ENCODE data around the gene CTAGE8.
"Not testable (repeated sequence)": the region's sequence is repeated elsewhere in the genome, so short reads cannot be mapped to it uniquely, and the experiment has no call there.

CTAGE8 gene, protein sequence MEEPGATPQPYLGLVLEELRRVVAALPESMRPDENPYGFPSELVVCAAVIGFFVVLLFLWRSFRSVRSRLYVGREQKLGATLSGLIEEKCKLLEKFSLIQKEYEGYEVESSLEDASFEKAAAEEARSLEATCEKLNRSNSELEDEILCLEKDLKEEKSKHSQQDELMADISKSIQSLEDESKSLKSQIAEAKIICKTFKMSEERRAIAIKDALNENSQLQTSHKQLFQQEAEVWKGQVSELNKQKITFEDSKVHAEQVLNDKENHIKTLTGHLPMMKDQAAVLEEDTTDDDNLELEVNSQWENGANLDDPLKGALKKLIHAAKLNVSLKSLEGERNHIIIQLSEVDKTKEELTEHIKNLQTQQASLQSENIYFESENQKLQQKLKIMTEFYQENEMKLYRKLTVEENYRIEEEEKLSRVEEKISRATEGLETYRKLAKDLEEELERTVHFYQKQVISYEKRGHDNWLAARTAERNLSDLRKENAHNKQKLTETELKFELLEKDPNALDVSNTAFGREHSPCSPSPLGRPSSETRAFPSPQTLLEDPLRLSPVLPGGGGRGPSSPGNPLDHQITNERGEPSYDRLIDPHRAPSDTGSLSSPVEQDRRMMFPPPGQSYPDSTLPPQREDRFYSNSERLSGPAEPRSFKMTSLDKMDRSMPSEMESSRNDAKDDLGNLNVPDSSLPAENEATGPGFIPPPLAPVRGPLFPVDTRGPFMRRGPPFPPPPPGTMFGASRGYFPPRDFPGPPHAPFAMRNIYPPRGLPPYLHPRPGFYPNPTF

DNA sequence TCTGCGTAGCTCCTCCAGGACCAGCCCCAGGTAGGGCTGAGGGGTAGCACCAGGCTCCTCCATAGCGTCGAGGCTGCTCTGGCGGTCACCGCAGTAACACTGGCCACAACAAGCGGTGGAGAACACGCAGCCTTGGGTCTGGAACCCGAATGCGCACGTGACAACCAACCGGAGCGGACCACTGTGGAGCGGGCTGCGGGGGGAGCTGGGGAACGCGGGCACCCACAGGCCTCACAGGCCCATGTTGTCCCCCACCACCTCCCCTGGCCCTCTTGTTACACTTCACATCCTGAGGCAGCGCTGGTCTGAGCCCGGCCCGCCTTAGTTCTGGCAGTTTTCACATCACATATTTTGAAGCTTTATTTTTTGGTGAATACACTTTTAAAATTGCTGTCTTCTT lies at the start of gene CTAGE8:
Gene CTAGE8 (minus strand): TSS at position 101 of the 400 bp plus-strand sequence. CDS start 38 bp downstream, at position 63.
- not testable (repeated sequence) for H3K27me3 Mint-ChIP-seq, H3K36me3 Mint-ChIP-seq, H3K4me1 Mint-ChIP-seq, H3K4me3 Mint-ChIP-seq, H3K27ac Mint-ChIP-seq, H3K9me3 Mint-ChIP-seq

DNA sequence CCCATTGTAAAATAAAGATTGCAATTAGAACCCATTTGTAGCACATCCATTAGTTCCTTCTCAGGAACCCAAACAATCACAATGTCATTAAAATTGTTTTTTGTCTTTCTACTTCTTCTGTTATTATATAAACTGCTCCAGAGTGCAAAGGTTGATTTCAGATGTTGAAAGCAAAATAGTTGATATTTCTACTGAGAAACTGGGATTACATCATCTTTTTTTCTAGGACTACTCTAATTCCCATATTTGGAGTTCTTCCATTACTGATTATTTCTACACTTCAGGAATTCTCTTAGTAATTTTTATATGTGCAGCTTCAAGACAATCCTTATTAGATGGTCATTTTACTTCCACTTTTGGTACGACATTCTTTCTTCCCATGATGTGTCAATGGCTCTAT lies 48.4 kb upstream of the CTAGE8 start:
- not testable (repeated sequence) for H3K9me3 Mint-ChIP-seq, H3K27me3 Mint-ChIP-seq, H3K4me1 Mint-ChIP-seq, H3K36me3 Mint-ChIP-seq, H3K4me3 Mint-ChIP-seq, H3K27ac Mint-ChIP-seq

DNA sequence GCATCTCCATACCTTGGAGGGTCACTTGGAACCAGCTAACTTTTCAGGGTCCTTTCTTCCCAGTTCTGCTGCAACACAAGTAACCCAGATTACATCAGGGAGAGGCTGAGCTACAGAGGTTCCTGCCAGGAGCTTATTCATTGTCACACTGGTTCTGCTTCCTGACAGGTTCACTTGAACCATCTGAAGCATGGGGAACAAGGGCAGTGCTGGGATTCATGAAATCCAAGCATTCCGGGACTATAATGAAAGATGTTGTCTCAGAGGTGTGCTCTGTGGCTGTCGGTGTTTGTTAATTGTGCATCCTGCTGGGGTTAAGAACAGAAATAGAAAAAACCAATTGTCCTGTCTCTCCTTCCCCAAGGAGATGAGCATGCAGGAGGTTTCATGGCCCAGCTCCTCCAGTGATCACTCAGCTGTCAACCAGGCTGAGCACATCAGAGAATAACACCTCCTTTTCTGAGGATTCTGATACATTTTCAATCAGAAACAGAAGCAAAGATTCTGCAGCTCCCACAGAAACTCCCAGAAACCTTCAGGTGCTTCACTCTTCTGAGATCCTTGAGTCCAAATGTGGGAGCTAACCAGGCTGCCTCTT lies 42.9 kb upstream of the CTAGE8 start, which contains the start of gene OR2A1:
Gene OR2A1 (plus strand): TSS at position 548 of the 598 bp plus-strand sequence. CDS start 5,706 bp downstream, outside the sequence.
- H3K27me3 Mint-ChIP-seq, H3K4me1 Mint-ChIP-seq, H3K9me3 Mint-ChIP-seq, H3K4me3 Mint-ChIP-seq, H3K36me3 Mint-ChIP-seq, H3K27ac Mint-ChIP-seq: not testable (repeated sequence)

DNA sequence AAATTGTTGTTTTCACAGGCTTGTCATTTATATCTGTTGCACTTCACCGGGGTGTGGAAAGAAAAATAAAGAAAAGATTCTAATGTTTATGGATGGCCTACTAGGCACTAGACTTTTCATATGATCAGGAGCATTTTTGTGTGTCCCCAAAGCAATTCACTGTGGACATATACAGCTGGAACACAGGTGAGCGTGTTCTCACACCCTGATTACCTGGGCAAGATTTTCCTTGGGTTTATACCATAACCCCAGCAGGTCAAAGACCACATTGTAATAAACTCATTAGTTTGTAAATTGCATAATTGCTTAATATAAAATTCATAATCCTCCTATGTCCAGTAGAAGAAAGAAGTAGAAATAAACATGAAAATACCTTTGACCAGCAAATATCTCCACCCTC lies 42.1 kb upstream of the CTAGE8 start:
- not testable (repeated sequence) for H3K36me3 Mint-ChIP-seq, H3K27ac Mint-ChIP-seq, H3K9me3 Mint-ChIP-seq, H3K27me3 Mint-ChIP-seq, H3K4me3 Mint-ChIP-seq, H3K4me1 Mint-ChIP-seq

DNA sequence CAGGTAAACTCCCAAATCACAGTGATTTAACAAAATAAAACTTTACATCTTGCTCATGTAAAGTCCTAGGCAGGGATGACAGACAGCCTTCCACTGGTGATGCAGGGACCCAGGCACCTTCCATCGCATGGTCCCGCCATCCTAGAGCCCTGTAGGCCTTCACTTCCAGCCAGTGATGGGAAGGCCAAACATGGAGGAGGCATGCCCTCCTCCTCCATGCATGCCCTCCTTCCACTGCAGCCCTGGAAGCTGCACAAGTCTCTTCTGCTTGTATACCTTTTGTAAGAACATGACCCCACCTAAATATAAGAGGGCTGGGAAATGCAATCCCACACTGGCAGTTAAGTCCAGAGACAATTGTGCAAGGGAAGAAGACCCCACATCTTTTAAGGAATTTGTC lies 40.6 kb upstream of the CTAGE8 start:
- not testable (repeated sequence) for H3K4me3 Mint-ChIP-seq, H3K36me3 Mint-ChIP-seq, H3K27me3 Mint-ChIP-seq, H3K9me3 Mint-ChIP-seq, H3K4me1 Mint-ChIP-seq, H3K27ac Mint-ChIP-seq

DNA sequence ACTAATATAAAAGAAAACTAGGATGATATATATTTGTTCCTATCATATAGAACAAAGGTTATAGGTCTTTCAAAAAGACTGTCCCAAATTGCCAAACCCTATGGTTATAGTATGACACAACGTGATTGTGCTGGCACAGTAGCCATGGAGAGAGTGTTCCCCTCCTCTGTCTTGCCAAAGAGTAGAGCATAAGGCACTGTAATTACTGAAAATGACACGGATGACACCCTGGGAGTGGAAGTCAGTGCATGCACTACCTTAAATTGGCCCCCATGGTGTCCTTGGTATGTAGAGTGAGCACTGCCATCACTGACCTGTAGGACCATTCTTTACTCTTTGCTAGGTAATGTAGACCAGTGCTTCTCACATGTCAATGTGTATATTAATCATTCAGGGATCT lies 36.1 kb upstream of the CTAGE8 start:
- H3K4me3 Mint-ChIP-seq, result not testable (repeated sequence)

DNA sequence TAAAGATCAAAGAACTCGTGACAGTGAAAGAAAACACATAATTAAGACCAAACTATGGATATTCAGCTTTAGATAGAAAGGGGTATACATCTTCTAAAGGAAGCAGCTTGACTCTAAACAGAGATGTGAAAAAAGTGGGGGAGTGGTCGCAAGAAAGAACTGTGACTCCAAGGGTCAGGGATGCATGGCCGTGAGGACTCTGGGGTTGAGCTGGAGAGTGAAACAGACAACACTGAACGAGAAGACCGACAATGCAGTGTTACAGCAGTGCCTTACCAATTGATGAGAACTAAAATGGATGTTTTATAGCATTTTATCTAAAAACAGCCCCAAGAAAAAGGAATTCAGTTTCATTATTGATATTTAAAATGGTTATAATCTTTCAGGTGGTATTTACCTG lies 34.5 kb upstream of the CTAGE8 start:
- not testable (repeated sequence) for H3K4me3 Mint-ChIP-seq, H3K27me3 Mint-ChIP-seq, H3K4me1 Mint-ChIP-seq, H3K27ac Mint-ChIP-seq, H3K9me3 Mint-ChIP-seq, H3K36me3 Mint-ChIP-seq

More for the DNA sequence above, 36.1 kb upstream of the CTAGE8 start:
- H3K4me1 Mint-ChIP-seq, H3K27ac Mint-ChIP-seq, H3K9me3 Mint-ChIP-seq, H3K27me3 Mint-ChIP-seq, H3K36me3 Mint-ChIP-seq: not testable (repeated sequence)

DNA sequence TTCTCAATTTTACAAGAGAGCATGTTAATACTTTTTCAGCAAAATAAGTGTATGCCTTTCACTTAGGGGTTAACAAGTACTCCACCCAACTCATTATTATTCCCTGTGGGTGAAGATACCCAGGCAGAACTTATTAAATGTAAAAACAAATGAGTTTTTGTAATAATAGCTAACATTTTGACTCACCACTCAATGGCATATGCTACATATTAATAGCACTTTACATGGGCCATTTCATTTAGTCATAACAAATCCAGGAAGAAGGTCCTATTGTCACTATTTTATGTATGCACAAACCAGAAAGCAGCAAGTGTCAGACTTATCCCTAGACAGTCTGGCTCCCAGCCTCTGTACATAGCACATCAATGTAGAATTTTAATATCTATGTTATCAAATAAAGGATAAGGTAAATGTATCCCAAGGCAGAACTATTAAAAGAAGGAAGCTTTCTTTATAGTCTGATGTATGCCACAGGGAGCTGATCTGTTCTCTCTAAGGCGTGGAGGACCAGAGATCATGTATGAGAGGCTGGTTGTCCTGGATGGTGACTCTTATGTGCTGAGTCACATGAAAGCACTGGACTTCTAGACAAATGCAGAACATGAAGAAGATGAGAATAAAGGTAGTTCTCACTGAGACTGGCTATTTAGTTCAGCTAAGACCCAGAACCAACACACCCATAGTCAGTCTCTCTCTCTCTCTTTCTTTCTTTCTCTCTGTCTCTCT lies 33.7 kb upstream of the CTAGE8 start:
- not testable (repeated sequence) for H3K4me3 Mint-ChIP-seq, H3K27ac Mint-ChIP-seq, H3K27me3 Mint-ChIP-seq, H3K36me3 Mint-ChIP-seq, H3K4me1 Mint-ChIP-seq, H3K9me3 Mint-ChIP-seq

DNA sequence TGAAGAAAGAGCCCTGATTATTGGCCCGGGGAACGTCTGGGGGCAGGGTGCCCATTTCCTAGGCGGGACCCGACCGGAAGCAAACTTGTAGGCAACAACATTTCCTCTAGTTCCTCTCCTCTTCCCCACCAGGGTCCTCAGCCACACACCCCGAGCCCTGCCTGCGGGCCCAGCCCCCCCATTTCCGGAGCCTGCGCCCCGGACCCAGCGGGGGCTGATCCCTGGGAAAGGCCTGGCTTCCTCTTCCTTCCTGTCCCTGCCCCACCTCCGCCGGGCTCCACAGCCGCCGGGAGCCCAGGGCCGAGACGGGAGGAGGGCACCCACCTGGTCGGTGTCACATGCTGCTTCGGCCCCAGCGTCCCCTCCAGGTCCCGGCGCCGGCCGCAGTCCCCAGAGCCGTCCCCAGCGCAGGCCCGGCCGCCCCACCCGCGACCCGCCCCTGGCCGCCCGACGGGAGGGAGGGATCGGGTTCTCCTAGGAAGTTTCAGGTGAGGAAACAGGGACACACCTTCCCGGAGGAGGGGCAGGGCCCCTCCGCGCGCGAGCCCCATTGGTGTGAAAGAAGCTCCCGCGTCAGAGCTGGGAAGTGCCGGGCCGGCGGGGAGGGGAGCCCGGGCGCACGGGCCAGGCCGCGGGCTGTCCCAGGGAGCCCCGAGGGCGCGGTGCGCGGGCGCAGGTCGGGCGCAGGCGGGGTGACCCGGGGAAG lies 24.9 kb upstream of the CTAGE8 start:
- not testable (repeated sequence) for H3K4me3 Mint-ChIP-seq, H3K27ac Mint-ChIP-seq, H3K4me1 Mint-ChIP-seq, H3K36me3 Mint-ChIP-seq, H3K27me3 Mint-ChIP-seq, H3K9me3 Mint-ChIP-seq

DNA sequence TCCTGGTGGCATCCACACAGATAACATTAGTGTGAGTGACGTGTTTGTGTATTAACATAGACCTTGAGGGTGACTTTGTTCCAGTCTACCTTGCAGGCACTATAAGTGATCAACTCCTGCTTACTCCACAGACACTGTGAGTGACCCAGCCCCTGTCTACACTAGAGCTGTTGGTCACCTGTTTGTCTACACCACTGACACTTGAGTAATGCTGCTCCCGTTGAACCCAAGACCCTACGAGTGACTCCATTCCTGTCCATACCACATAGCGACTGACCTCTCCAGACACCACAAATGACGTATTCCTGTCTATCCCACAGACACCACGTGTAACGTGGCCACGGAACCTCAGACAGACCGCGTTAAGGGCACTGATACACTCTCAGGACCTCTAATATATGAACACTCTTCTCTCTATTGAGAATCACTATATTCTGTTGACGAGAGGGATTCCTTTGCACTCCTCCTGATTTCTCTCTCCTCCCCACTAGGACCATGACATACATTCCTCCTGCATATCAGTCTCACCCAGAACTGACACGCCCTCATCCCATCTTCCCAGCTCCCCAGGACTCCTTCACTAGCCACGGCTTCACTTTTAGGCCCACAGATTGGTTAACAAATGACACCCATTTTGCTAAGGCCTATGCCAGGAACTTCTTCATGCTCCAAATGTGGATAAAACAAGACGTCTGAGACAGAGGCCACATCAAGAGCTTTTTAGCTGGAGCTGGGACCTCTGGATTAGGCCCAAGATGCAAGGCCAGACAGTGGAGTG lies 23.5 kb upstream of the CTAGE8 start:
- H3K4me3 Mint-ChIP-seq, H3K27me3 Mint-ChIP-seq, H3K9me3 Mint-ChIP-seq, H3K4me1 Mint-ChIP-seq, H3K27ac Mint-ChIP-seq, H3K36me3 Mint-ChIP-seq: not testable (repeated sequence)

DNA sequence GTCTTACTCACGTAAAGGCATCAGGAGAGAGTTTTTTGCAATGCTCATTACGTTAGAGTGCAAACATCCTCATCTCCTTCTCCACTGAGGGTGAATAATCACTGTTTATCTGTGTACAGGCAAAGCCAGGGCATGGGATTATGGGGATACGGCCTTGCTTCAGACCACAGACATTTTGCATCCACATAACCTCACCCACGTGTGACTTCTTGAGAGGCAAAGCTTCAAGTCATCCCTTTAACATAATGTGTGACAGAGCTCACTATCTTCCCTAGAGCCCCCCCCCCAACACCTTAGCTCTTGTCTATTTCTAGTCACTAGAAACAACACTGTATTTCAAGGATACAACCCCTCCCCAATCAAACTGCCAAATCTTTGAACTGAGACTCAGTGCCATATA lies 22.5 kb upstream of the CTAGE8 start:
- H3K27me3 Mint-ChIP-seq, H3K4me1 Mint-ChIP-seq, H3K36me3 Mint-ChIP-seq, H3K27ac Mint-ChIP-seq, H3K4me3 Mint-ChIP-seq, H3K9me3 Mint-ChIP-seq: not testable (repeated sequence)

DNA sequence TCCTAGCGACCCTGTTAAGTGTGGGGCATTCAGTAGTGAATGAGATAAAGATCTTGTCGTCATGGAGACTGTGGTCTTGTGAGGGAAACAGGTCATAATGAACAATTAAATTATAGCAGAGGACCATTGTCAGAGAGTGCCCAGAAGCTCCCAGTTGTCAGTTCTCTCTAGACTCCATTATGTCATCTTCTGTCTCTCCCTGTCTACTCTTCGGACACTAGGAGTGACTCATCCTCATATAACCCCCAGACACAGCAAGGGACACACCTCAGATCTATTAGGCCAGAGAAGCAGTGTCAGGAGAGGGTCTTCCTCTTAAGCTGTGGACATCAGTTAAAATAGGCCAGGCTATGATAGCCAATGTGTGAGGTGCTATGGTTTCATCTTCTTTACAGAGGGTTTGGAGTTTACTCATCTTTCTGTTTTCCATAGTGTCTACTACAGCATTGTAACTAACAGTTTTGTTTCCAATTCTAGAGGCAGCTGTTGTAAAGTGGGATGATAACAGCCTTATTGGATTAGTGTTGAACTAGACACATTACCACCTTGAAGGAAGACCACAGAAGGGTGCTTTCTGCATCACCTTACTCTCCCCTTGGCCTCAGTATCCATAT lies 18.2 kb upstream of the CTAGE8 start:
- H3K4me3 Mint-ChIP-seq, H3K27me3 Mint-ChIP-seq: not testable (repeated sequence)

DNA sequence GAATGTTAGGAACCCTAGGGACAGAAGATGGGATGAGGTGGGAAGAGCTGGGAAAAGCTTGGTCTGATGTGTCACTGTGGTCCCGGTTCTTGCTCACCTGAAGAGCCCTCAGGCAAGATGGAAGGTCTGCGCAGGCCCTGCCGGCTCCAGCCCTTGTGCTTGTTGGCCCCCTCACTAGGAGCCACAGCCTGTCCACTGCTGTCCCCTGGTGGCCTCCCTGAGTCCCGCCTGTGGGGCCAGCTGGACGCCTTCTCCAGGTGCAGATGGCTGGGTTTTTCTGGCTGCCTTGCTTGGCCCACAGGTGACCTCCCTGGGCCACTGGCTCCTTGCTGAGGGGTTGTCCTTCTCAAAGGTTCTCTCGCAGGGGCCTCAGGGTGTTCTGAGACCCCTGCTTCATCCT lies 14.6 kb upstream of the CTAGE8 start:
- H3K36me3 Mint-ChIP-seq, H3K27me3 Mint-ChIP-seq, H3K27ac Mint-ChIP-seq, H3K4me3 Mint-ChIP-seq, H3K4me1 Mint-ChIP-seq, H3K9me3 Mint-ChIP-seq: not testable (repeated sequence)

More for the DNA sequence above, 18.2 kb upstream of the CTAGE8 start:
- not testable (repeated sequence) for H3K9me3 Mint-ChIP-seq, H3K4me1 Mint-ChIP-seq, H3K36me3 Mint-ChIP-seq, H3K27ac Mint-ChIP-seq

DNA sequence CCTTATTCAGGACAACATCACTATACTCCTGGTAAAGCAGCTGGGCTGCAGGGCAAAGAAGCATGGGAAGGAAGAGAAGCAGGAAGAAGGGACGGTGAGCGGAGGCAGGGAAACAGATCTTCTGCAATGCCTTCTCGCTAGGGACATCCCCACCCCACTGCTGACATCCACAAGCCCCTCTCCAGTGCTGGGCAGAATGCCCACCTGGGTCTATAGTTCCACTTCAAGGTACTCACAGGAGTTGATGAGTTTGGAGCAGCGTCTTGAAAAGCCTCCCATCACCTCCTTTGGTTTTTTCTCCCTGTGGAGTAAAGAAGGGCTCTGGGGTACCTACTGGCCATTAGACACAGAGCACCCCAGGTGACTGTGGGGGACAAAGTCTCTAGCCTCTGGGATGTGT lies 13.4 kb upstream of the CTAGE8 start:
- not testable (repeated sequence) for H3K27ac Mint-ChIP-seq, H3K36me3 Mint-ChIP-seq, H3K4me1 Mint-ChIP-seq, H3K27me3 Mint-ChIP-seq, H3K4me3 Mint-ChIP-seq, H3K9me3 Mint-ChIP-seq

Measured in activated naive CD4-positive, alpha-beta T cell treated with anti-CD3 and anti-CD28 coated beads, Interleukin-2, amount 50 U/mL, for 24 hours (primary cell).